GM21576 (cell line): Measurements from ENCODE around the gene PLCG2.

Experiments
- ATAC-seq: cut with Tn5 transposase; IDR thresholded peaks from one replicate; pipeline ENCODE4 v1.9.1; 2021; ENCODE audit warnings: mild to moderate bottlenecking, moderate library complexity; ENCODE audit not compliant: unreplicated experiment

Gene PLCG2

DNA sequence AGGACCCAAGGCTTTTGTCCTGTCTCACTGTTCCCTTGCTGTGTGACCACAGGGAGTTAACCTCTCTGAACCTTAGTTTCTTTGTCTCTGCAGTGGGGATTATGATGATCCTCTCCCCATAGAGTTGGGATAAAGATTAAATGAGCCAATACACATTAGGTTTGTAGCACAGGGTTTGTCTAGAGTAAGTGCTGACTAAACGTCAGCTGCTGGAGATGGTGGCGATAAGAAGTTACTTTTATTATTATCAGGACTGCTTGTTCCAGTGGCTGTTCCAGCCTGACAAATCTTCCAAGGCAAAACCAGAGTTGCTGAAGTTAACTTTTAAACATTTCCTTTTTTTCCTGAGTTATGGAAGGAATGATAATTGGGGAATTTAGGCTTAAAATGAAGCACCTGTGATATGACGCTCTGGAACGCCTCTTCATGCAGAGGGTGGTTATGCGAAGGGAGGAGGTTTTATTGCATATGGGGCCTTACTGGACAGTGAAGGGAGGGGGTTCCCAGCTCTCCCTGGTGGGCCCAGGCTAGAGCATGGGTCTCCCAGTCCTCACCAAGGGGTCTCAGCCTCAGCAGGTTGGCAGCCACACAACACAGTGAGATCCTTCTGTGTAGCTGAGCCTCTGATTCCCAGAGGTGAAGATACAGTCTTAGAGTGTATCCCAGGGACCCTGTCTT, 35.8 kb downstream of the PLCG2 start:
- no peak for ATAC-seq

DNA sequence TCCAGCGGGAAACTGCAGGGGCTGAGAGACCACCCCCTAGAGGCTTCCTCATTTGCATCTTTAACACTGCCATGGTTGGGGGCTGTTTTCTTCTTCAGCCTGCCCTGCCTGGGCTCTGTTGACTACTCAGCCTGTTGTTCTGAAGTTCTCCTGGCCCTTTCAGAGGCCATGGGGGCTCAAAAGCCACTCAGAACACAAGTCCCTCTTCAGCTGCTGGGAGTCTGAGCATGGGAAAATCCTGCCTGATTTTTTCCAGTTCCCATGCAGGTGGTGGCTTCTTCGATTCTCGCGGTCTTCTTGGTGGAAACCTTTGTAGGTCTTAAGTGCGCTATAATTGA, 36.3 kb downstream of the PLCG2 start:
- ATAC-seq: no peak

DNA sequence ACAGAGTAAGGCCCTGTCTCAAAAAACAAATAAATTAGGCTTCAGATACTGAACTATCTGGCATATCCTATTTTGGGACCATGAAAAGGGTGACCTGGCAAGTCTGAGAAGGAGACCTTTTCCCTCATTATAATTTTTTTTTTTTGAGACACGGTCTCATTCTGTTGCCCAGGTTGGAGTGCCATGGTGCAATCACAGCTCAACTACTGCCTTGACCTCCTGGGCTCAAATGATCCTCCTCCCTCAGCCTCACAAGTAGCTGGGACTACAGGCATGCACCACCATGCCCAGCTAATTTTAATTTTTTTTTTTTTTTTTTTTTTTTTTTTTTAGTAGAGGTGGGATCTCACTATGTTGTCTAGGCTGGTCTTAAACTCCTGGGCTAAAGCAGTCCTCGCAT, 37.3 kb downstream of the PLCG2 start:
- no peak for ATAC-seq

DNA sequence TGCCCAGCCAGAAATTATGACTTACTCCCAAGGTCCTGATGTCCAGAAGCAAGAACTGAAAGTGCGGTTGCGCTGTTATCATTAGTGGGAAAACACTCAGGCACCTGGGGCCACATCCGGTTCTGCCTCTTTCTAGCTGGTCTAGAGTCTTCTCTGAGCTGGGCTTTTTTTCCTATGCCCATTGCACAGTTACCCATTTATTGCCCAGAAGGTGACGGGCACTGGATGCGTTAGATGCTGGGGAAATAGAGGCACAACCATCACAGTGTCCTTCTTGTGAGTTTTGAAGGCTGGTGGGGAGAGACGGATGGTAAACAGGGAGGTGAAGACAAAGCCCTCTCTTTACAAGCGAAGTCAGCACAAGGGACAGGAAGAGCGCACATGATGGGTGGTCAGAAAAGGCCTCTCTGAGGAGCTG, 37.7 kb downstream of the PLCG2 start:
- ATAC-seq: peak; percentile 21

DNA sequence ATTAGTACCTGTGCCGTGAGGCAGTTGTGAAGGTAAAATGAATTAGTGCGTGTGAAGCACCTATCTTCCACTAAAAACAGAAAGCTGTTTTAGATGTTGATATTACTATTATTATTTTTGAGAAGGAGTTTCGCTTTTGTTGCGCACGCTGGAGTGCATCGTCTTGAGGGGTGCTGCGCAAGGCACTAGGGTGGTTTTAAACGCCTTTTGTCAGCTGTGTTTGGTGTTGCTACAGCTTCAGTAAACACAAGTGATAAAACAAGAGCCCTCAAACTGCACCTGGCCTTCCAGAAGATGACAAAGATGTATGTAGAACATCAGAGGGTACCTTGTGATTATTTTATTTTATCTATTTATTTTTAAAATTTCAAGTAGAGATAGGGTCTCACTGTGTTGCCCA, 38.2 kb downstream of the PLCG2 start:
- no peak for ATAC-seq

DNA sequence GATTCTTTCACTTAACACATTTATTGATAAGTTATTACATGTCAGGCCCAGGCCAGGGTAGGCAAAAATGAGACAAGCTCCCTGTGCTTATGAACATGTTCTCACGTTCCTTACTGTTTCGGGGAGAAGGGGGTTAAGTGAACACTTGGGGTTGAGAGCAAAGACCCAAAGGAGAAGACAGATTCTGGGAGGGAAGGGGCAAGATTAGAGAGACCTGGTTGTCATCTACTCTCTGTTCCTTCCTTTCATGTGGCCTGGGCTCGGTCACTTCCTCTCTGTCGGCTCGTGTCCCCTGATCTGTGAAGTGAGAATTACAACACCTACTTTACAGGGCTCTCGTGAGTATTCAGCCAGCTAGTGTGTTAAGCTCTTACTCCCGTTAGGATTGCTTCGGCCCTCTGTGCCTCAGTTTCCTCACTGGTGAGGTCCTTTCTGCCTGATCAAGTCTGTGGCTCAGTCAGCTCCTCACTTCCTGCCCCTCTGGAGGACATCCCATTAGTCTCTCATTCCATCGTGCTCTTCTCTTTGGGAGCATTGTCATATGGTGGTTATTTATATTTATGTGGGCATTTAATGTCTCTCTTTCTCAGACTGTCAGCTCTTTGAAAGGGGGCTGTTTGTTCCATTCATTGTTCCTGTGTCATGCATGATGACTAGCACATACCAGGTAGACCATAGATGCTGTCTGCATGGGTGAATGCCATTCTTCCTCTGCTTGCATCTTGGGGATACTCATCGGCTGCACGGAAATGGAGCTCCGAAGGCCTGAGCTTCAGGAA, 38.9 kb downstream of the PLCG2 start:
- ATAC-seq: peak; percentile 29

DNA sequence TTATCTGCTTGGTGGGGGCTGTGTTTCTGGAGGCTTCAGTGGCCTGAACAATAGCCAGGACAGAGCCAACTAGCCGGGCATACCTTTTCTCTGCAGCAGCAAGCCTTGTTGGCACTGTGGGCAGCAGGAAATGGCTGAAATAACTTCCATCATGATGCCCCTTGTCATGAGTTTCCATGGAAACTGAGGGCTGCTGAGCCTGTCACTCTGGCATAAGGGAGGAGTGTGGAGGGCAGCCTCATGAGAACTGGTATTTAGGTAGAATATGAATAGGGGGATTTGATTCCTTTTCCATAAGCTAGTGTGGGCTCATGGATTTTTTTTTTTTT, 39.4 kb downstream of the PLCG2 start:
- no peak for ATAC-seq

DNA sequence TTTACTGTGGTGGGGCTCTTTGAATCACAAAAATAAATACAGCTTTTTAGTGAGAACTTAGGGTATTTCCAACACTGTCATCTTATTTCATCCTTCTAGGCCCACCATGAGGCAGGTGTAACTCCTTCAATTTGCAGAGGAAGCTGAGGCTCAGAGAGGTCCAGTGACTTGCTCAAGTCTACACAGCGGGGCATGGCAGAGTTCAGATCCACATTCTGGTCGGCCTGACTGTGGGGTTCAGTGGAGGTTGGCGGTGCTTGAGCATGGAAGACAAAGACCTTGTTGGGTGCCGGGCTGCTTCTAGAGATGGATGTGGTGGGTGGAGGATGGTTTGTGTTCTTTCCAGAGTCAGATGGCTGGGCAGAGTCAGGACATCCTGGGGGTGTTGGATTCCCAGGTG, 39.8 kb downstream of the PLCG2 start:
- ATAC-seq: no peak

DNA sequence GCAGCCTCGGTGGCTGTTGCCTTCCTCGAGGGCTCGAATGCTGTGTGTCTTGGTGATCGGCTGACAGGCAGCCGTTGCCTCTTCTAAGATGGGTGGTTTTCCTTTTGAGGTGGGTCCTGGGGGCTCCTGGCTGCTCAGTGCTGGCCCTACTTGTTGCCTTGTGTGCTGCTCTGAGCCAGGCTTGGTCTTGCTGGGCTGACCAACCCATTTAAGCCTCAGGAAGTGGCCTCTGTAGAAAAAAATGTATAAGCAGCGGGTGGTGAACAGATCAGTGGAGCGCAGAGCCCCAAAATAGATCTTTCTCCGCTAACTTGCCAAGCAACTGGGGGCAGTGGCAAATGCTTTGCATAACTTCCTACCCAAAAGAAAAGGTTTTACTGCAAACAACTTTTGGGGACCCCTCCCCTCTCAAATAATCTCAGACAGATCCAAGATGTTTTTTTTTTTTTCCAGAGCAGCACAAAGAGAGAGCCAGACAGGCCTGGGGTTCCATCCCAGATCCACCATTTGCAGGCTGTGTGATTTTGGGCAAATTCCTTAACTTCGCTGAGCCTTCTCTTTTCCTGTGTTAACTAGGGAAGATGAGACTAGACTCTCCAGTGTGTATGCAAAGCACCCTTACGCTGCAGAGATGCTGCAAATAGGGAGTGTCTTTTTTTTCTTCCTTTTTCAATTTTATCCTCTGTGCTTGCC, 42.5 kb downstream of the PLCG2 start:
- peak; percentile 39 for ATAC-seq

DNA sequence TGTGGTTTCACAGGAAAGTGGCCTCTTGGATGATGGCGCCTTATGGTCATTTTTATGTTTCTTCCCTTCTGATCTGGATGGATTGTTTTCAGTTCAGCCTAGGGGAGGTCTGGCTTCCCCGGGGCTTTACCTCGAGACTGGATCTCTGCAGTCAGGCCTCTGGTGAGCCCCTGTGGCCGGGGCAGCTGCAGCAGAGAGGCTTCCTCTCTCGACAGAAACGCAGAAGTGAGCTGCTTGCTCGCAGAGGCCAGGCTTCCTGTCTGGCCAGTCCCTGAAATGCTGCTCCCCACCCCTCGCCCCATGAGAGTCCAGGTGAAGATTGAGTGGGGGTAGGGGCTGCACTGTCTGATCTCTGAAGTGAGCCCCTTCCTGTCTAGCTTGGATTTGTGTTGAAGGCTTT, 44.0 kb downstream of the PLCG2 start:
- peak; percentile 46 for ATAC-seq

DNA sequence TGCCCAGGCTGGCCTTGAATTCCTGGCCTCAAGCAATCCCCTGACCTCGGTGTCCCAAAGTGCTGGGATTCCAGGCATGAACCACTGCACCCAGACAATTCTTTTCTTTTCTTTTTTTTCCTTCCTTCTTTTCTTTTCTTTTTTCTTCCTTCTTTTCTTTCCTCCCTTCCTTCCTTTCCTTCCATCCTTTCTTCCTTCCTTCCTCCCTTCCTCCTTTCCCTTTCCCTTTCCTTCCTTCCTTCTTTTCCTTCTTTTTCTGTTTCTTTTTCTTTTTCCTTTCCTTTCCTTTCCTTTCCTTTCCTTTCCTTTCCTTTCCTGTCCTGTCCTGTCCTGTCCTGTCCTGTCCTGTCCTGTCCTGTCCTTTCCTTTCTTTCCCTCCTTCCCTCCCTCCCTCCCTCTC, 44.6 kb downstream of the PLCG2 start:
- no peak for ATAC-seq

DNA sequence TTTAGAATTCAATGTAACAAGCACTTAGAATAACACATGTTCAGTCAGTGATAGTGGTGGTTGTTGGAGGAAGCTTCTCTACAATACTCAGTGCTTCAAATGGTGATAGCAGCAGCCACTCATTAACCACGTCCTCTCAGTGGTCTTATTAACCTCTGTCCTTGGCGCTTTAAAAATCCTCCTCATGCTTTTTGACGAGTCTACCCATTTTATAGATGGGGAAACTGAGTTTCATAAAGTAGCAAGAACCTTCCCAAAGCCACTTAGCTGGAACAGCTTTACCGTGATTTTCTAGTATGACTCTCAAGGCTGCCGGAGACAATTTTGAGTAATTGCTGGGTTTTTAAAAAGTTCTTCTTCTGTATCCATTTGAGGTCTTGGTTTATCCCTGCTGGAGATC, 47.4 kb downstream of the PLCG2 start:
- ATAC-seq: no peak

DNA sequence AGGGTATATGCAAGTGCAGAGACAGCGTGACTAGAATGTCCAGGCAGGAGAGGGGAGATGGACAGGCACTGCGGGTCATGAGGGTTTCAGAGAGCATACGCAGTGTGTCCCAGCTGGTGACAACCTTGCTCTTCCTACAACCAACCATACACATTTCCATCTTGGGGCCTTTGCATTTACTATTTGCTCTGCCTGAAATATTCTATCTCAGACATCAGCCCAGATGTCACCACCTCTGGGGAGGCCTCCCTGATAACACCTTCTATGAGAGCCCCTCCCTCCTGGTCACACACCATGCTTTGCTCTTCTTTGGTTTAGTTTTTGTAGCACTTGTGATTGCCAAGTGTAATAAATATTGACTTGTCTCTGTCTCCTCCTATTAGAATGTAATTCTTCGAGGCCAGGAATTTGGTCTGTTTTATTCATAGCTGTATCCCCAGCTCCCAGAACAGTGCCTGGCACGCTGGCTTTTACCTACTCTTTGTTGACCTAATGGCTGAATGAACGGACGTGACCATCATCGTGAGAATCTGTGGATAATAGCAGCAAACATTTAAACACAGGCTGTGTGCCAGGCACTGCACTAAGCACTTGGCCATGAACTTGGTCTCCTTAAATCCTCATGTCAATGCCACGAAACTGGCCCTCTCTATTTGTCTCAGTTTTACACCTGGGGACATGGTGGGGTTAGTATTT, 51.9 kb downstream of the PLCG2 start:
- no peak for ATAC-seq

DNA sequence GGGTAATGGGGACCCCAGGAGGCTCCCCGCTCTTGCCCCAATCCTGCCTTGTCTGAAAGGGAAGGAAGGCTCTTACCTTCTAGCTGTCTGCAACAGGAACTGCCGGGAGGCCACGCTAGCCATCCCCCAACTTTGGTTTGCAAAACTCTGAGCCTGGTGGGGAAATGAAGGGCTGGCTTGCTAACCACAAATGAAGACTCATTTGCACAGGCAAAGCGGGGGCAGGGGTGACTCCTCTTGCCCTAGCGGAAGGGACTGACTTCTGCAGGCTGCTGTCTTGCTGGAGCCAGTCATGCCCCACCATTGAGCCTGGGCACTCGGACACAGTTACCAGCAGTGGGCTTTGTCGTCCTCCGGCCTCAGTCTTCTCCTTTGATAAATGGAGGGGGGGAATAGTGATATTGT, 52.6 kb downstream of the PLCG2 start:
- ATAC-seq: peak; percentile 58

DNA sequence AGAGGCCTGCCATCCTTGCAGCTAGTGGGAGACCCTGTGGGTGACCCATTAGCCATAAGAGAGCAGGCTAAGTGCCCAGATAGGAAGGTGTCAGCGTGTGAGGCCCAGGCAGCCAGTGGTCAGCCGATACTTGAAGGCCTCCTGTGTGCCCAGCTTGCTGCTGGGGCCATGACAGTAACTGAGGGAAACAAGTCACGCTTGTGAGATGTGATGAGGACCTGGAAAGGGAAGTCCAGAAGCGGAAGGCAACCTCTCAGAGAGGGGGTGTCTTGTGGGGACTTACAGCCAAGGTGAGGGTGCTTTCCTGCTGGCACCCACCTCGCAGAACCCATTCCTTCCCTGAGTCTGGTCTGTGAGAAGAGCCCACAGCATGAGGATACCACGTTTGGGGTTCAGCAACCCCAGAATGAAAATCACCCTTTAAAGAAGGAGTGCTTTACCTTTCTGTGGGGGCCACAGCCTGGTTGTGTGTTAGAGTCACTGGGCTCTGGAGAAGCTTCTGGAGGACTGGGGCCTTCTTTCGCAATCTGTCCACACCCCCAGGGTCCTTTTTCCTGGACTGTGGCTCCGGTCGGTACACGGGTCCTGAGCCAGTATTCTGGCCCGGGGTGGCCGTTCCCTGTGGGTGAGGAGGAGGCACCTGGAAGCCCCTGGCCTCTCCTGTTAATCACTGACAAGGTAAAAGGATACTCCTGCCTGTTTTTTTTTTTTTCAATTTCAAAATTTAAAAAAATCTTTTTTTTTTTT, 53.9 kb downstream of the PLCG2 start:
- ATAC-seq: no peak

DNA sequence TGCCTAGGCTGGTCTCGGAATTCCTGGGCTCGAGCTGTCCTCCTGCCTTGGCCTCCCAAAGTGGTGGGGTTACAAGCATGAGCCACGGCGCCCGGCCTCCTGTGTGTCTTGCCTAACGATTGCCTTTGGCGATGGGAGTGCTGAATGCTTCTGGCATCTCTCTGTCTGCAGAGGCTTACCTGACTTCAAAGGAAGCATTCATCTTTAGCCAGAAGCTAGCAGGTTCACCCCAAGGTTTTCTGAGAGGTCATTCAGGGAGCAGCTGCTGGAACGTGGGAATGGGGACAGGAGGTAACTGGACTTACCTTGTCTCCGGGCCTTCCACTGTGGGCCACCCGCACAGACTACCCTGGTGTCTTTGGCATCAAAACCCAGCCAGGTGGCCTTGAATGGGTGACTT, 54.7 kb downstream of the PLCG2 start:
- no peak for ATAC-seq

DNA sequence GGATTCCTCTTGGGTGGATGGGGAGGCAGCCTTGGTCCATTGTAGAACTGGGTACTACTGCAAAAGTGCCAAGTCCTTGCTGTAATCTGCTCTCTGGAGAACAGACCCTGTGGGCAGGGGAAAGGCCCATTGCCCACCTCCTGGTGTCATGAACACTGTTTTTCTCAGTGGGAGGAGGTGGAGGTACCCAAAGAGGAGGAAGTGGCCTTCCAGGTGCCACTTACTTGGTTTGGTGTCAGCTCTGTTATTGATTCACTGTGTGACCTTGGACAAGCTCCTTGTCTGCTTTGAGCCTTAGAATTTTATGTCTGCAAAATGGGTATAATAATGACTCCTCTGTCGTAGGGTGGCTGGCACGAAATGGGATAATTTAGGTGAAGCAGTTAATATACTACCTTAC, 55.8 kb downstream of the PLCG2 start:
- no peak for ATAC-seq

DNA sequence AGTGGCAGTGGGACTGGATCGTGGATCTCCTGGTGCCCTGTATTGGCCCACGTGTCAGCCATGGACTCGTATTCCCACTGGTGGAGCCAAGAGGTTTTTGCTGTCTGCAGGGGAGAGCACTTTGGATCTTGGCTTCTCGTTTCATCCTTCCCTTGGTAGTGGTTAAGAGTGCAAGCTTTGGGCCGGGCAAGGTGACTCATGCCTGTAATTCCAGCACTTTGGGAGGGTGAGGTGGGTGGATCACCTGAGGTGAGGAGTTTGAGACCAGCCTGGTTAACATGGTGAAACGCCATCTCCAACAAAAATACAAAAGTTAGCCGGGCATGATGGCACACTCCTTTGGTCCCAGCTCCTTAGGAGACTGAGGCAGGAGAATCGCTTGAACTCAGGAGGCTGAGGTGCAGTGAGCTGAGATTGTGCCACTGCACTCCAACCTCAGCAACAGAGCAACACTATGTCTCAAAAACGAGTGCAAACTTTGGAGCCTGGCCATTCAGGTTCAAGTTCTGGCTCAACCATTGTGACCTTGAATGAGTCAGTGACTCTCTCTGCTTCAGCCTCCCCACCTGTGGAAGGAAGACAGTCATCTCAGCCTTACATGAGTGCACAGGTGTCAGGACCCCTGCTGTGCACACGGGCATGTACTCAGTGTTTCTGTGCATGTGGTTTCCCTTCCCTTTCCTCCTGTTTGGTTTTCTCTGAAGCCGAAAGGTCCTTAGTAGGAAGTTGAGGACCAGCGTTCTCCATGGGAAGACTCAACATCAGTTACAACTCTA, 57.4 kb downstream of the PLCG2 start:
- ATAC-seq: peak; percentile 59

DNA sequence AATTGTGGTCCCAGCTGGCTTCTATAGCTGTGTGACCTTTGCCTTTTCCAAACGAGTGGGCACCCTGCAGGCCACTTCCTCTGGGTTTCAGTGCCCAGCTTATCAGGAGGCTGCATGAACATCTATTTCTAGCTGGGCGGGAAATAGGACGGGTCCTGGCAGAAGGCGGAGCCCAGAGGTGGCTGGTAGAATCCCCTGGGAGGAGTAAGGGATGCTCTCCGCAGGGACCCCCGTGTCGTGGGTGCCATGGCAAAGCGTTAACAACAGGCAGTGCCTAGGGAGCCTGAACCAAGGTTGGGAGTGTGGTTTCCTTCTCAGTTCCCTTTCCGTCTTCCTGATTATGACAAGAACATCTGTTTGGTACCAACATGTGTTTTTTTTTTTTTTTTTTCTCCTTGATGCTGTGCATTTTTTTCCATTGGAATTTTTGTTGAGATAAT, 58.2 kb downstream of the PLCG2 start:
- no peak for ATAC-seq

DNA sequence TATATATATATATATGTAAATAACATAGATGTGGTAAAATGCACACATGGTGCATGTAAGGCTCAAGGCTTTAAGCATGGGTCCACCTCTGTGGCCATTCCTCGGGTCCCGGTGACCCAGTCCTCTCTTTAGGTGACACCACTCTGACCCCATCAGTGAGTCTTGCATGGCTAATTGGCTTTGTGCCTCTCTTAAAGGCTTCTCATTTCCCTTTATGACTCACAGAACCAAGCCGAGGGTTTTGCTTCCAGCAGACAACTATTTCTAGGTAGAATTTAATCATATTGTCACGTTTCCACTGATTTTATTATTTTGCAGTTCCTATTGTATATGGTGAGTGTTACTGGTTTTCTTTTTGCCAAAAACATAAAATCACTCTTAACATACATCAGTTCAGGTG, 59.7 kb downstream of the PLCG2 start:
- peak; percentile 48 for ATAC-seq
